Measurements from ENCODE around the gene BNC2.

DNA sequence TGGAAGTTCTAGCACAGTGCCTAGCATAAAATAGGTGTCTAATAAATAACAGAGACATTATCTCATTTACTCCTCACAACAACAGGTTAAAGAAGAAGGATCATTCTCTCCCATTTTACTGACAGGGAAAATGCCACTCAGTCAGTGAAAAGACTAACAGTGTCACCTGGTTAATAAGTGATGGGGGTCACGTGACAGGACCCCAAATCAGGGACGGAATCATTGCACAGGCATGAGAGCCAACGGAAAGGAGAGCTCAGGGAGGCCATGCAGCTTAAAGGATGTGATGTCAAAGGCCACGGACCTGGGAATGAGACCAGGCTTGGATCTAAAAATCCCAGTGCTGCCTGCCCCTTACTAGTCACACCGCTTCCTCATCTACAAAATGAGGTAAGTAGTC lies 101.2 kb downstream of the BNC2 start:
- TF ChIP-seq CTCF (IDR thresholded peaks at IDR 0.05) (no peak), POLR2A (IDR thresholded peaks at IDR 0.05) (no peak)
